Hepatocyte (in vitro differentiated cells): ENCODE results near the gene CTNNA3. TPM values are rescaled to one million over a fixed set of nuclear protein-coding genes. Genes with fewer than 3 reads are reported as not detected.
A peak's percentile ranks its signal among the peaks of the same experiment; 100 is the strongest.

ENCODE experiments used
- DNase-seq: peaks from one replicate; pipeline ENCODE4 v3.0.0-alpha.2; 2016; ENCODE audit warnings: low spot score
- H2AFZ ChIP-seq: fragments of 200-600 bp; sonication (generic); 2 replicates; pipeline ENCODE4 v1.6.0; 2016; ENCODE audit warnings: antibody characterized with exemption, mild to moderate bottlenecking
- H3K27ac ChIP-seq: fragments of 200-600 bp; sonication (generic); 2 replicates; pipeline ENCODE4 v1.5.1; 2016; ENCODE audit warnings: mild to moderate bottlenecking
- H3K27me3 ChIP-seq: fragments of 200-600 bp; sonication (generic); 2 replicates; pipeline ENCODE4 v1.6.1; 2016
- H3K36me3 ChIP-seq: fragments of 200-600 bp; sonication (generic); replicated peaks from 2 replicates; pipeline ENCODE4 v1.5.1; 2016; ENCODE audit warnings: low read depth; ENCODE audit not compliant: insufficient read depth
- H3K4me1 ChIP-seq: fragments of 200-600 bp; sonication (generic); 2 replicates; pipeline ENCODE4 v1.5.1; 2016; ENCODE audit warnings: mild to moderate bottlenecking, moderate library complexity; ENCODE audit not compliant: insufficient read depth
- H3K4me2 ChIP-seq: fragments of 200-600 bp; sonication (generic); 2 replicates; pipeline ENCODE4 v1.6.0; 2016
- H3K4me3 ChIP-seq: fragments of 200-600 bp; sonication (generic); 2 replicates; pipeline ENCODE4 v1.5.1; 2016; ENCODE audit warnings: mild to moderate bottlenecking
- H3K79me2 ChIP-seq: fragments of 200-600 bp; sonication (generic); 2 replicates; pipeline ENCODE4 v1.6.0; 2017; ENCODE audit warnings: mild to moderate bottlenecking
- H3K9me2 ChIP-seq: fragments of 200-600 bp; sonication (generic); replicated peaks from 2 replicates; pipeline ENCODE4 v1.6.0; 2017; ENCODE audit warnings: mild to moderate bottlenecking; ENCODE audit not compliant: insufficient read depth
- H3K9me3 ChIP-seq: fragments of 200-600 bp; sonication (generic); 2 replicates; pipeline ENCODE4 v1.5.1; 2016; ENCODE audit warnings: low read depth, mild to moderate bottlenecking
- H4K20me1 ChIP-seq: fragments of 200-600 bp; sonication (generic); 2 replicates; pipeline ENCODE4 v1.6.0; 2016; ENCODE audit warnings: mild to moderate bottlenecking; ENCODE audit not compliant: insufficient read depth, poor library complexity, severe bottlenecking
- EZH2 ChIP-seq: fragments of 200-600 bp; sonication (generic); IDR thresholded peaks from 2 replicates; pipeline ENCODE4 v1.6.1; 2016; ENCODE audit warnings: antibody characterized with exemption, mild to moderate bottlenecking, borderline replicate concordance
- EZH2phosphoT487 ChIP-seq: fragments of 200-600 bp; sonication (generic); IDR thresholded peaks from one replicate; pipeline ENCODE4 v1.6.1; 2018; ENCODE audit warnings: antibody characterized with exemption, mild to moderate bottlenecking, low read depth, moderate library complexity; ENCODE audit not compliant: unreplicated experiment, severe bottlenecking
- WGBS: methylation state at CpG from one replicate; pipeline ENCODE4 v1.1.6; 2016; ENCODE audit warnings: low lambda C conversion rate; ENCODE audit errors: missing lambda C conversion rate; 5-methylcytosine and 5-hydroxymethylcytosine counted together
- polyA plus RNA-seq: library from polyadenylated mRNA; unstranded; fragments of >200 nt; fragmentation: Nextera tagmentation; extraction: Ambion mirVana; gene quantifications from 2 replicates; pipeline ENCODE4 v1.2.1, GENCODE V29; 2016
- total RNA-seq: library from RNA; depleted of rRNA; stranded (reverse); fragments of >200 nt; gene quantifications from 2 replicates; pipeline ENCODE4 v1.2.3, GENCODE V29; 2014
- TF ChIP-seq, protein P1 (sequence below): fragments of 200-600 bp; sonication (generic); IDR thresholded peaks from 2 replicates; pipeline ENCODE4 v1.5.1; 2016; ENCODE audit warnings: antibody characterized with exemption, mild to moderate bottlenecking; ENCODE audit not compliant: poor library complexity

Gene CTNNA3
- total and polyA plus RNA-seq, 2 experiments from 2014 or later = 12.9 to 25.9 TPM

DNA sequence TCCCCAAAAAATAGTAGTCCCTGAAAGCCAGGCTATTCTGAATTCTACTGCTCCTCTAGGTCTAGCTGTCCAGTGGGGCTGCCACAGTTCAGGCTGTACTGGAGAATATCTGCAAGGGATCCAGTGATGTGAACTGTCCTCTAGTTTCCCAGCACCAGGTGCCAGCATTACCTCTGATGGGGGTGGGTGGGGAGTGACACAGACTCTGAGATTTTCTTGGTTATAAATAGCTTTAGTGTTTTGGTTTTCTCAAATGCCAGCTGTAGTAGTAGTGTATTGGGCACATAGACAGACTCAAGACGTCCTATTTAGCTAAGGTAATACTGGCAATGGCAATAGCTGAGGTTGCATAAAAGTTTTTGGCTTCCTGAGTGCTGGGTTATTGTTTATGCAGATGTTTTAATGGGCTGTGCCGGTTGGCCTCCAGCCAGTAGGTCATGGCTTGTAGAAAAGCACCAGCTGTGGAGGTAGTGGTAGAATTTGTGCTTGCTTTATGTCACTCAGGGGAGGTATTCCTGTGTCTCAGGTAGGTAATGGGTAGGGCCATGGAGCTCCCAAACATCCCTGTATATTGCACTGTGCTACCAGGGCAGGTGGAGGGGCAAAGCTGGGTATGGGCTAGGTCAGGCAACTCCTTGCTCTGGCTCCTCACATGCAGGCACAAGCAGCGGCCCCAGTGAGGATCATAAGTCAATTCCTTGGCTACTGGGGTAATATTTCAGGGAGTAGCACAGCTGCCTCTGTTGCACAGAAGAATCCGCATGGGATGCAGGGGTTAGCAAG lies 1108.9 kb downstream of the CTNNA3 start:
- 86% methylated on average over 4 of the region's 4 CpGs for WGBS
- no peak for DNase-seq
- no peak overlapping the region for H2AFZ ChIP-seq
- H3K36me3 ChIP-seq = no peaks in the 10 kb centered on the region
- no peaks in the 10 kb centered on the region for H3K4me1 ChIP-seq
- no peaks in the 10 kb centered on the region for H3K27me3 ChIP-seq
- TF ChIP-seq EZH2phosphoT487 (no peak), EZH2 (no peak)
- TF ChIP-seq, protein P1, sequence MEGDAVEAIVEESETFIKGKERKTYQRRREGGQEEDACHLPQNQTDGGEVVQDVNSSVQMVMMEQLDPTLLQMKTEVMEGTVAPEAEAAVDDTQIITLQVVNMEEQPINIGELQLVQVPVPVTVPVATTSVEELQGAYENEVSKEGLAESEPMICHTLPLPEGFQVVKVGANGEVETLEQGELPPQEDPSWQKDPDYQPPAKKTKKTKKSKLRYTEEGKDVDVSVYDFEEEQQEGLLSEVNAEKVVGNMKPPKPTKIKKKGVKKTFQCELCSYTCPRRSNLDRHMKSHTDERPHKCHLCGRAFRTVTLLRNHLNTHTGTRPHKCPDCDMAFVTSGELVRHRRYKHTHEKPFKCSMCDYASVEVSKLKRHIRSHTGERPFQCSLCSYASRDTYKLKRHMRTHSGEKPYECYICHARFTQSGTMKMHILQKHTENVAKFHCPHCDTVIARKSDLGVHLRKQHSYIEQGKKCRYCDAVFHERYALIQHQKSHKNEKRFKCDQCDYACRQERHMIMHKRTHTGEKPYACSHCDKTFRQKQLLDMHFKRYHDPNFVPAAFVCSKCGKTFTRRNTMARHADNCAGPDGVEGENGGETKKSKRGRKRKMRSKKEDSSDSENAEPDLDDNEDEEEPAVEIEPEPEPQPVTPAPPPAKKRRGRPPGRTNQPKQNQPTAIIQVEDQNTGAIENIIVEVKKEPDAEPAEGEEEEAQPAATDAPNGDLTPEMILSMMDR = no peak
- H3K27ac ChIP-seq = no peak overlapping the region
- H3K9me3 ChIP-seq = no peaks in the 10 kb centered on the region
- H3K4me3 ChIP-seq = no peak overlapping the region
- no peaks in the 10 kb centered on the region for H3K79me2 ChIP-seq
- H3K9me2 ChIP-seq = no peaks in the 10 kb centered on the region
- H4K20me1 ChIP-seq = no peaks in the 10 kb centered on the region
- H3K4me2 ChIP-seq = no peak overlapping the region

DNA sequence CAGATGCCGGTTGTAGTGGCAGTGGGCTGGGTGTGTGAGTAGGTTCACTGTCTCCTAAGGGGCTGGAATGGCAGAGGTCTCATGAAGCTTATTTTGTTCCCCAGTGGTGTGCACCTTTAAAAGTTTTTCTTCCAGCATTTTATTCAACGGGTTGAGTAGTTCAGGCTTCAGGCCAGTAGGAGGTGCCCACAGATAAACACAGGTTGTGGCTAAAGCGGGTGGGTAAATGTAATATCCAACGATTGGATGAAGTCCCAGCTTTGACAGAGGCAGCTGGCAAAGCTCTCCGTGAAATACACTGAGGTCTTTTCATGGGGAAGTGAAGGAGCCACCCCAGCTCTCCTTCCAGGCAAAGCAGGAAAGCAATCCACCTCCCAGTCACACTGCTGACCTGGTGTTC lies 1109.9 kb downstream of the CTNNA3 start:
- Histone ChIP-seq H3K9me3 (no peaks in the 10 kb centered on the region), H3K4me3 (no peak overlapping the region), H3K4me1 (no peaks in the 10 kb centered on the region), H3K9me2 (no peaks in the 10 kb centered on the region), H4K20me1 (no peaks in the 10 kb centered on the region), H3K27ac (no peak overlapping the region), H2AFZ (no peak overlapping the region), H3K79me2 (no peaks in the 10 kb centered on the region), H3K36me3 (no peaks in the 10 kb centered on the region), H3K27me3 (no peaks in the 10 kb centered on the region), H3K4me2 (no peak overlapping the region)
- no peak for TF ChIP-seq EZH2phosphoT487
- TF ChIP-seq, protein P1 = peak; percentile 27
- TF ChIP-seq EZH2 = no peak
- peak; percentile 12 for DNase-seq
- WGBS = 46% methylated on average over 5 of the region's 5 CpGs

DNA sequence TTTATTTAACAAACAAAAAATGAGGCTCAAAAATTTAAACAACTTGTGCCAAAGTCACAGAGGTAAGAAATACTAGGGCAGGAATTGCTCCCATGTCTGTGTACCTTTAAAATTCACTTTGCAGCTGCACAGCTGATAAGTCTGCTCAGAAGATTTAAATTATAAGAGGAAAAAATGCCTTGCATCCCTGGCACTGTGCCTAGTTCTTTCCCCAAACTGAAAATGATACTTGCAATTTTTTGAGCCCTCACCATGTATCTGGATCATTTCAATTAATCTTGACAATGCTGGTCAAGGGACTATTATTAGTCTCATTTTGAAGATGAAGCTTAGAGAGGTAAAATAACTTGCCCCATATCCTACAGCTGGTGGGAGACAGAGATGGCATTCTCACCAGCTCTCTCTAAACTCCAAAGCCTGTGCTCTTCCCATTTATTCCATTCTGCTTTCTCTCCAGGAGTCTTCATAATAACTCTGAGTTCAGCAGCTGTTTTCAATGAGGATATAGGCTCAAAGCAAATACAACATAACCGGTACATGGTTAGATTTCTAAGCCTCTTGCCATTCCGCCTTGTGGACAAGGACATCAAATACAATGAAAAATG lies 1120.6 kb downstream of the CTNNA3 start:
- Histone ChIP-seq H3K4me3 (no peak overlapping the region), H3K4me2 (no peak overlapping the region), H3K79me2 (no peaks in the 10 kb centered on the region), H4K20me1 (no peaks in the 10 kb centered on the region), H3K9me2 (no peaks in the 10 kb centered on the region), H2AFZ (no peak overlapping the region), H3K27ac (no peak overlapping the region), H3K36me3 (no peaks in the 10 kb centered on the region), H3K9me3 (no peaks in the 10 kb centered on the region), H3K27me3 (no peaks in the 10 kb centered on the region), H3K4me1 (no peaks in the 10 kb centered on the region)
- DNase-seq = no peak
- 82% methylated on average over 2 of the region's 2 CpGs for WGBS
- no peak for TF ChIP-seq EZH2phosphoT487
- TF ChIP-seq, protein P1 = no peak
- no peak for TF ChIP-seq EZH2
